HepG2 (cell line): Measurements from ENCODE around the gene PPP2R2C. TPM values are rescaled to one million over a fixed set of nuclear protein-coding genes. Genes with fewer than 3 reads are reported as not detected.

Experiments
- ADNP ChIP-seq: sonication (generic); formaldehyde crosslinking; IDR thresholded peaks from 2 replicates; pipeline ENCODE4 v1.4.0; 2020; ENCODE audit warnings: missing genetic modification reagents
- CENPX ChIP-seq: sonication (generic); formaldehyde crosslinking; IDR thresholded peaks from 2 replicates; pipeline ENCODE4 v1.9.0; 2021; ENCODE audit warnings: mild to moderate bottlenecking, missing genetic modification reagents, moderate library complexity
- ELF4 ChIP-seq: sonication (generic); formaldehyde crosslinking; IDR thresholded peaks from 2 replicates; pipeline ENCODE4 v1.5.0; 2020; ENCODE audit warnings: missing genetic modification reagents, mild to moderate bottlenecking, moderate library complexity, borderline replicate concordance
- GABPB1 ChIP-seq: IDR thresholded peaks from 2 replicates; pipeline ENCODE4 v1.6.1; 2016; ENCODE audit warnings: mild to moderate bottlenecking, missing genetic modification reagents, moderate library complexity, missing compliant biosample characterization
- GPN1 ChIP-seq: sonication (generic); formaldehyde crosslinking; IDR thresholded peaks from 2 replicates; pipeline ENCODE4 v1.5.1; 2020; ENCODE audit warnings: missing genetic modification reagents, borderline replicate concordance
- HNRNPH1 ChIP-seq: fragments of 200-400 bp; formaldehyde crosslinking; optimal IDR thresholded peaks from 2 replicates; pipeline ENCODE3; 2017; ENCODE audit warnings: mild to moderate bottlenecking, low read depth, low read length
- PRDM15 ChIP-seq: sonication (generic); formaldehyde crosslinking; IDR thresholded peaks from 2 replicates; pipeline ENCODE4 v1.4.0; 2020; ENCODE audit warnings: missing genetic modification reagents
- ZBTB3 ChIP-seq: sonication (generic); formaldehyde crosslinking; IDR thresholded peaks from 2 replicates; pipeline ENCODE4 v1.4.0; 2020; ENCODE audit warnings: low read depth, mild to moderate bottlenecking, moderate library complexity, missing genetic modification reagents, borderline replicate concordance
- ZBTB42 ChIP-seq: sonication (generic); formaldehyde crosslinking; IDR thresholded peaks from 2 replicates; pipeline ENCODE4 v1.5.0; 2020; ENCODE audit warnings: mild to moderate bottlenecking, missing genetic modification reagents
- ZNF225 ChIP-seq: sonication (generic); formaldehyde crosslinking; IDR thresholded peaks from 2 replicates; pipeline ENCODE4 v1.4.0; 2020; ENCODE audit warnings: mild to moderate bottlenecking, missing genetic modification reagents
- ZNF362 ChIP-seq: sonication (generic); formaldehyde crosslinking; IDR thresholded peaks from 2 replicates; pipeline ENCODE4 v1.4.0; 2020; ENCODE audit warnings: missing genetic modification reagents, mild to moderate bottlenecking, borderline replicate concordance
- ZNF574 ChIP-seq: sonication (generic); formaldehyde crosslinking; IDR thresholded peaks from 2 replicates; pipeline ENCODE4 v1.4.0; 2020; ENCODE audit warnings: missing genetic modification reagents
- ZNF607 ChIP-seq: sonication (generic); formaldehyde crosslinking; IDR thresholded peaks from 2 replicates; pipeline ENCODE4 v1.5.1; 2020; ENCODE audit warnings: missing genetic modification reagents, mild to moderate bottlenecking, borderline replicate concordance
- ZNF687 ChIP-seq: sonication (generic); formaldehyde crosslinking; IDR thresholded peaks from 2 replicates; pipeline ENCODE4 v1.5.1; 2020; ENCODE audit warnings: mild to moderate bottlenecking, missing genetic modification reagents, moderate library complexity
- polyA plus RNA-seq, 8 experiments: library from polyadenylated mRNA; depleted of rRNA in 3 of 8; stranded (reverse) in 7 of 8; unstranded in 1 of 8; fragments of >200 nt; fragmentation: Illumina TruSeq in 4 of 8; extraction: Trizol in 4 of 8; gene quantifications; 2 replicates each; pipeline versions ENCODE4 v1.2.1 to v1.2.3, GENCODE V29; 2011 to 2016; ENCODE audit warnings: low read depth in 4 of 8, missing spikeins in 1 of 8, mixed read lengths in 1 of 8; ENCODE audit not compliant: insufficient read depth in 1 of 8
- total RNA-seq, 5 experiments: library from RNA; depleted of rRNA; stranded (reverse); fragments of >200 nt; fragmentation: Illumina TruSeq; extraction: Trizol; gene quantifications; 2 replicates each; pipeline ENCODE4 v1.2.3, GENCODE V29; 2016; ENCODE audit warnings: low read depth in 1 of 5

PPP2R2C gene
- total and polyA plus RNA-seq, 2 of the 13 experiments (the other 11 are each of a cell fraction or from before 2014, with no cell fraction given) = 0.60 to 8.6 TPM

GRCh38 chr4:6308899-6309643, 163.3 kb downstream of the PPP2R2C start (continued):
- TF ChIP-seq PRDM15 (CRISPR knock-in tag) (peak; percentile 11; the same call in 1 of the 2 replicates), HNRNPH1 (no peak), GPN1 (CRISPR knock-in tag) (no peak), ZNF607 (CRISPR knock-in tag) (no peak), ZNF362 (CRISPR knock-in tag) (no peak), CENPX (CRISPR knock-in tag) (no peak), ZBTB3 (no peak), GABPB1 (CRISPR knock-in tag) (peak; percentile 77; the same call in 1 of the 2 replicates), ADNP (CRISPR knock-in tag) (no peak), ZNF687 (peak; percentile 96), ZNF225 (no peak; the same call in 1 of the 2 replicates), ZBTB42 (CRISPR knock-in tag) (no peak; the same call in 1 of the 2 replicates), ELF4 (CRISPR knock-in tag) (no peak), ZNF574 (CRISPR knock-in tag) (peak; percentile 60; the same call in 1 of the 2 replicates)
